GM12878 (cell line): Measurements from ENCODE around the gene TSPAN5. TPM values are rescaled to one million over a fixed set of nuclear protein-coding genes. Genes with fewer than 3 reads are reported as not detected.

Source experiments
- ATAC-seq: fragments of 200-7000 bp; cut with Tn5 transposase; 3 replicates; pipeline ENCODE4 v1.9.1; 2020; ENCODE audit warnings: mild to moderate bottlenecking, moderate library complexity
- BruUV-seq: library from RNA; stranded (reverse); fragments of 400-500 nt; replicated peaks from 2 replicates; lab custom pipeline; 2021; lab: Mats Ljungman, UMichigan
- CTCF ChIA-PET: fragments of 300-600 bp; sonication (Branson Sonifier 250); formaldehyde crosslinking; extraction: SDS; loops from one replicate; lab custom pipeline; 2021; ENCODE audit warnings: inconsistent platforms; lab: Yijun Ruan, JAX
- POLR2A ChIA-PET: fragments of 350-600 bp; formaldehyde crosslinking; extraction: SDS; loops from one replicate; lab custom pipeline; 2021; ENCODE audit warnings: inconsistent platforms; lab: Charles Lee
- RAD21 ChIA-PET: fragments of 300-600 bp; sonication (Branson Sonifier 250); formaldehyde crosslinking; loops from one replicate; lab custom pipeline; 2023; ENCODE audit warnings: antibody characterized with exemption; ENCODE audit not compliant: unreplicated experiment; lab: Charles Lee
- SMC1A ChIA-PET: fragments of 300-600 bp; sonication (Branson Sonifier 250); formaldehyde crosslinking; loops from one replicate; lab custom pipeline; 2023; ENCODE audit not compliant: unreplicated experiment, uncharacterized antibody; lab: Charles Lee
- DNase-seq: peaks from one replicate; pipeline ENCODE4 v3.0.0-alpha.2; 2011; ENCODE audit warnings: low read depth, low spot score
- FAIRE-seq: peaks from 3 replicates; lab custom pipeline; 2011; peaks lifted over from hg19 to GRCh38; lab: Jason Lieb, UNC
- H2AFZ ChIP-seq: 2 replicates; pipeline ENCODE4 v1.6.0; 2011; ENCODE audit warnings: low read depth, low read length, control low read depth; ENCODE audit not compliant: control insufficient read depth
- H3K27ac ChIP-seq: 2 replicates; pipeline ENCODE4 v1.5.1; 2011; ENCODE audit warnings: control low read depth; ENCODE audit not compliant: control insufficient read depth, insufficient read depth
- H3K27me3 ChIP-seq, 2 experiments: replicated peaks in 1 of 2; 2 replicates each; pipeline versions ENCODE4 v1.6.0 to v1.6.1; 2011; ENCODE audit warnings: low read length in 1 of 2; ENCODE audit not compliant: control insufficient read depth in 2 of 2, insufficient read depth in 2 of 2
- H3K36me3 ChIP-seq, 2 experiments: 2 replicates each; pipeline ENCODE4 v1.5.1; 2011; ENCODE audit warnings: low read length in 1 of 2; ENCODE audit not compliant: control insufficient read depth in 2 of 2, insufficient read depth in 2 of 2
- H3K4me1 ChIP-seq: 2 replicates; pipeline ENCODE4 v1.6.1; 2011; ENCODE audit warnings: mild to moderate bottlenecking, low read length, moderate library complexity, mixed read lengths; ENCODE audit not compliant: control insufficient read depth, insufficient read depth
- H3K4me2 ChIP-seq: 2 replicates; pipeline ENCODE4 v1.6.0; 2011; ENCODE audit warnings: control low read depth; ENCODE audit not compliant: control insufficient read depth, insufficient read depth
- H3K4me3 ChIP-seq: fragments of 200-600 bp; sonication (generic); 2 replicates; pipeline ENCODE4 v1.5.1; 2016
- H3K79me2 ChIP-seq: 2 replicates; pipeline ENCODE4 v1.6.0; 2011; ENCODE audit warnings: low read length; ENCODE audit not compliant: control insufficient read depth, insufficient read depth
- H3K9ac ChIP-seq: 2 replicates; pipeline ENCODE4 v1.8.0; 2011; ENCODE audit warnings: low read length, control low read depth, mixed read lengths; ENCODE audit not compliant: control insufficient read depth, insufficient read depth
- H3K9me3 ChIP-seq: replicated peaks from 3 replicates; pipeline ENCODE4 v1.5.1; 2011; ENCODE audit warnings: mild to moderate bottlenecking, low read length; ENCODE audit not compliant: control insufficient read depth, insufficient read depth
- H4K20me1 ChIP-seq: 2 replicates; pipeline ENCODE4 v1.6.0; 2011; ENCODE audit not compliant: control insufficient read depth, insufficient read depth
- ATF7 ChIP-seq: fragments of 450-650 bp; IDR thresholded peaks from 2 replicates; pipeline ENCODE4 v1.6.1; 2016; ENCODE audit warnings: low read depth, mild to moderate bottlenecking
- ELK1 ChIP-seq: IDR thresholded peaks from 2 replicates; pipeline ENCODE4 v1.6.1; 2012; ENCODE audit warnings: low read depth, low read length, improper control_type of control experiment
- IKZF2 ChIP-seq, 2 experiments: fragments of 450-650 bp; IDR thresholded peaks; 2 replicates each; pipeline ENCODE4 v1.6.1; 2017; ENCODE audit warnings: mild to moderate bottlenecking in 2 of 2, moderate library complexity in 2 of 2
- IRF5 ChIP-seq: fragments of 450-650 bp; IDR thresholded peaks from 2 replicates; pipeline ENCODE4 v1.6.1; 2017; ENCODE audit warnings: borderline replicate concordance
- NRF1 ChIP-seq: conservative IDR thresholded peaks from 2 replicates; pipeline ENCODE4 v1.6.1; 2011; ENCODE audit warnings: mild to moderate bottlenecking, low read depth, low read length, improper control_type of control experiment
- RBBP5 ChIP-seq: fragments of 200-600 bp; sonication (generic); conservative IDR thresholded peaks from 2 replicates; pipeline ENCODE4 v1.6.1; 2016
- WGBS: methylation state at CpG from one replicate; pipeline ENCODE4 v1.1.6; 2016; ENCODE audit warnings: low lambda C conversion rate; ENCODE audit not compliant: insufficient replicate concordance, insufficient coverage; ENCODE audit errors: missing lambda C conversion rate; 5-methylcytosine and 5-hydroxymethylcytosine counted together
- in situ Hi-C: fragments of 300-500 bp; cut with MboI; formaldehyde crosslinking; loops from 9 replicates; pipeline ENCODE4 v1.14.3; 2018; ENCODE audit warnings: mixed read lengths
- intact Hi-C: fragments of 100-400 bp; cut with micrococcal nuclease; formaldehyde crosslinking; loops from one replicate; pipeline ENCODE4 v1.14.2; 2022; ENCODE audit not compliant: unreplicated experiment
- polyA plus RNA-seq, 11 experiments: library from polyadenylated mRNA; depleted of rRNA in 4 of 11; unstranded in 6 of 11; stranded (reverse) in 5 of 11; fragments of >200 nt; fragmentation: Nextera tagmentation in 4 of 11; fragmentation: Illumina TruSeq in 1 of 11; extraction: Ambion mirVana in 4 of 11; extraction: Trizol in 1 of 11; gene quantifications; 1 replicate in 1 of 11; 2 replicates in 10 of 11; pipeline versions ENCODE4 v1.2.1 to v1.2.3, GENCODE V29; 2011 to 2016; ENCODE audit warnings: inconsistent platforms in 2 of 11, missing spikeins in 2 of 11, low read depth in 1 of 11
- total RNA-seq, 4 experiments: library from RNA; depleted of rRNA in 3 of 4; stranded (reverse); fragments of >200 nt in 3 of 4; fragmentation: Illumina TruSeq in 1 of 4; extraction: Trizol in 1 of 4; gene quantifications; 2 replicates each; pipeline versions ENCODE4 v1.2.1 to v1.2.3, GENCODE V29; 2013 to 2021
- TF ChIP-seq, protein P1 (sequence below): IDR thresholded peaks from 2 replicates; pipeline ENCODE4 v1.6.1; 2012; ENCODE audit warnings: improper control_type of control experiment, low read depth, low read length; ENCODE audit not compliant: insufficient replicate concordance

Gene TSPAN5
- total and polyA plus RNA-seq, 10 of the 15 experiments (the other 5 are each of a cell fraction or from before 2014, with no cell fraction given) = 0.09 to 8.2 (median 0.27) TPM

DNA sequence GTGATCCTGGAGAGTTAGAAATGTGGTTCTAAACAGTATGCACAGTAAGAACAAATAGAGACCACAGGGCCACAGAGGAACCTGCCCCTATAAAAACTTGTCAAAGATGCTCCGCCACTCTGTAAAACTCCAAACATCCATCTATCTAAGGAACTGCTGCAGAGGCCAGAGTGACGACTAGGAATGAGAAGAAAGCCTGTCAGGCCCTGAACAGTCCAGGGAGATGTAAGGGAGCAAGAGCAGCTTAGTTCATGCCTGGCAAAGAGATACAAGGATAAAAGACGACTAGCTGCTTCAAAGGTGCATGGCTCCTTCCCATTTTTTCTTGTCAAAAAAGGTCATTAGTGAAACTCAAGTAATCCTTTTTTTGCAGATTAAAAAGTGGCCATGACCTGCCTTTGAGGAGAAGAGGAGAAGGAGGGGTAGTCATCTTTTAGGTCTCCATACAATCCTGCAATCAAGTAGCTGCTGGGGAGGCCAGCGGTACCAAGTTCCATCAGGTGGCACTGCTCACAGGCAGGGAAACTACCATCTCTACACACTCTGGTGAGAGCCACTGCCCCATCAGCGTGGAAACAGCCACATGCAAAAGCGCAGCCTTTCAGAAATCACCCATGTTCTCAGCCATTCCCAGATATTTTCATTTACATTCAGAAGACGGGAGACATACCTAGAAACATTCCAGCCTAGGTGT lies 162.1 kb downstream of the TSPAN5 start:
- Histone ChIP-seq H3K27ac (no peak overlapping the region), H3K27me3 (no peaks in the 10 kb centered on the region), H3K9me3 (no peaks in the 10 kb centered on the region), H3K4me2 (no peak overlapping the region), H3K36me3 (no peaks in the 10 kb centered on the region), H3K4me3 (no peak overlapping the region), H3K9ac (no peak overlapping the region), H3K4me1 (no peaks in the 10 kb centered on the region), H3K79me2 (no peaks in the 10 kb centered on the region), H2AFZ (no peak overlapping the region), H4K20me1 (no peaks in the 10 kb centered on the region)
- SMC1A ChIA-PET = interaction anchor here (0.6 to 4.0 kb wide), 7 partner anchors 10 to 238 kb away, joined by 3 to 15 read pairs (median 4); no protein-coding TSS in a partner anchor
- DNase-seq (no peak), ATAC-seq (no peak), FAIRE-seq (no peak)
- WGBS = 71% methylated on average over 7 of the region's 7 CpGs
- no peak for TF ChIP-seq IRF5
- in situ Hi-C loops (no loop called here), intact Hi-C loops (no loop called here)
- RAD21 ChIA-PET = interaction anchor here (1.0 to 1.1 kb wide), 2 partner anchors 11 to 13 kb away, joined by 3 read pairs; no protein-coding TSS in a partner anchor
- no TSS peak for BruUV-seq
- POLR2A ChIA-PET = interaction anchor here (1.0 kb wide), 1 partner anchor 10 kb away, joined by 3 read pairs; no protein-coding TSS in a partner anchor
- CTCF ChIA-PET = interaction anchor here (1.2 to 2.7 kb wide), 4 partner anchors 10 to 106 kb away, joined by 4 to 10 read pairs (median 6); no protein-coding TSS in a partner anchor

GRCh38 chr4:98493296-98493695 lies 165.1 kb downstream of the TSPAN5 start:
- ChIA-PET CTCF (interaction anchor here (1.0 to 2.4 kb wide), 3 partner anchors 9 to 30 kb away, joined by 4 to 6 read pairs (median 5); no protein-coding TSS in a partner anchor), SMC1A (interaction anchor here (0.8 to 4.0 kb wide), 4 partner anchors 9 to 165 kb away, joined by 3 to 15 read pairs (median 6); no protein-coding TSS in a partner anchor), POLR2A (interaction anchor here (0.6 kb wide), 1 partner anchor 247 kb away, joined by 5 read pairs; no protein-coding TSS in a partner anchor), RAD21 (interaction anchor here (2.1 kb wide), 1 partner anchor 26 kb away, joined by 7 read pairs; no protein-coding TSS in a partner anchor)
- Histone ChIP-seq H3K79me2 (no peaks in the 10 kb centered on the region), H3K36me3 (no peaks in the 10 kb centered on the region), H3K4me2 (no peak overlapping the region), H3K9me3 (no peaks in the 10 kb centered on the region), H3K9ac (no peak overlapping the region), H3K27me3 (no peaks in the 10 kb centered on the region), H3K4me1 (no peaks in the 10 kb centered on the region), H4K20me1 (no peaks in the 10 kb centered on the region), H3K27ac (no peak overlapping the region), H3K4me3 (no peak overlapping the region), H2AFZ (no peak overlapping the region)
- BruUV-seq = no TSS peak
- intact Hi-C loops (no loop called here), in situ Hi-C loops (no loop called here)
- WGBS = 0% methylated on average over 4 of the region's 4 CpGs
- no peak for DNase-seq
- peak; percentile 77 for ATAC-seq
- no peak for TF ChIP-seq IKZF2 (IDR thresholded peaks at IDR 0.05)
- TF ChIP-seq ATF7 = no peak
- TF ChIP-seq RBBP5 = no peak
- TF ChIP-seq, protein P1, sequence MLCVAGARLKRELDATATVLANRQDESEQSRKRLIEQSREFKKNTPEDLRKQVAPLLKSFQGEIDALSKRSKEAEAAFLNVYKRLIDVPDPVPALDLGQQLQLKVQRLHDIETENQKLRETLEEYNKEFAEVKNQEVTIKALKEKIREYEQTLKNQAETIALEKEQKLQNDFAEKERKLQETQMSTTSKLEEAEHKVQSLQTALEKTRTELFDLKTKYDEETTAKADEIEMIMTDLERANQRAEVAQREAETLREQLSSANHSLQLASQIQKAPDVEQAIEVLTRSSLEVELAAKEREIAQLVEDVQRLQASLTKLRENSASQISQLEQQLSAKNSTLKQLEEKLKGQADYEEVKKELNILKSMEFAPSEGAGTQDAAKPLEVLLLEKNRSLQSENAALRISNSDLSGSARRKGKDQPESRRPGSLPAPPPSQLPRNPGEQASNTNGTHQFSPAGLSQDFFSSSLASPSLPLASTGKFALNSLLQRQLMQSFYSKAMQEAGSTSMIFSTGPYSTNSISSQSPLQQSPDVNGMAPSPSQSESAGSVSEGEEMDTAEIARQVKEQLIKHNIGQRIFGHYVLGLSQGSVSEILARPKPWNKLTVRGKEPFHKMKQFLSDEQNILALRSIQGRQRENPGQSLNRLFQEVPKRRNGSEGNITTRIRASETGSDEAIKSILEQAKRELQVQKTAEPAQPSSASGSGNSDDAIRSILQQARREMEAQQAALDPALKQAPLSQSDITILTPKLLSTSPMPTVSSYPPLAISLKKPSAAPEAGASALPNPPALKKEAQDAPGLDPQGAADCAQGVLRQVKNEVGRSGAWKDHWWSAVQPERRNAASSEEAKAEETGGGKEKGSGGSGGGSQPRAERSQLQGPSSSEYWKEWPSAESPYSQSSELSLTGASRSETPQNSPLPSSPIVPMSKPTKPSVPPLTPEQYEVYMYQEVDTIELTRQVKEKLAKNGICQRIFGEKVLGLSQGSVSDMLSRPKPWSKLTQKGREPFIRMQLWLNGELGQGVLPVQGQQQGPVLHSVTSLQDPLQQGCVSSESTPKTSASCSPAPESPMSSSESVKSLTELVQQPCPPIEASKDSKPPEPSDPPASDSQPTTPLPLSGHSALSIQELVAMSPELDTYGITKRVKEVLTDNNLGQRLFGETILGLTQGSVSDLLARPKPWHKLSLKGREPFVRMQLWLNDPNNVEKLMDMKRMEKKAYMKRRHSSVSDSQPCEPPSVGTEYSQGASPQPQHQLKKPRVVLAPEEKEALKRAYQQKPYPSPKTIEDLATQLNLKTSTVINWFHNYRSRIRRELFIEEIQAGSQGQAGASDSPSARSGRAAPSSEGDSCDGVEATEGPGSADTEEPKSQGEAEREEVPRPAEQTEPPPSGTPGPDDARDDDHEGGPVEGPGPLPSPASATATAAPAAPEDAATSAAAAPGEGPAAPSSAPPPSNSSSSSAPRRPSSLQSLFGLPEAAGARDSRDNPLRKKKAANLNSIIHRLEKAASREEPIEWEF = no peak
- TF ChIP-seq NRF1 = no peak
- TF ChIP-seq ELK1 = no peak
- peak; percentile 61 for FAIRE-seq
